GM23248 (cell line): Measurements from ENCODE around the gene CMSS1. TPM values are rescaled to one million over a fixed set of nuclear protein-coding genes. Genes with fewer than 3 reads are reported as not detected.
"Not testable (repeated sequence)": the region's sequence is repeated elsewhere in the genome, so short reads cannot be mapped to it uniquely, and the experiment has no call there.

Experiments used
- DNase-seq: peaks from one replicate; pipeline ENCODE4 v3.0.0-alpha.2; 2015
- H2AFZ ChIP-seq: fragments of 200-600 bp; sonication (generic); 2 replicates; pipeline ENCODE4 v1.6.1; 2016; ENCODE audit warnings: antibody characterized with exemption
- H3F3A ChIP-seq: fragments of 200-600 bp; sonication (generic); 2 replicates; pipeline ENCODE4 v1.6.1; 2016; ENCODE audit warnings: mild to moderate bottlenecking, antibody characterized with exemption, mixed run types; ENCODE audit not compliant: insufficient read depth
- H3K27ac ChIP-seq: fragments of 200-600 bp; sonication (generic); 2 replicates; pipeline ENCODE4 v1.5.1; 2016; ENCODE audit warnings: mild to moderate bottlenecking
- H3K27me3 ChIP-seq: fragments of 200-600 bp; sonication (generic); replicated peaks from 2 replicates; pipeline ENCODE4 v1.6.1; 2016; ENCODE audit warnings: mild to moderate bottlenecking; ENCODE audit not compliant: insufficient read depth
- H3K36me3 ChIP-seq: fragments of 200-600 bp; sonication (generic); 2 replicates; pipeline ENCODE4 v1.6.1; 2016; ENCODE audit warnings: low read depth, mild to moderate bottlenecking
- H3K4me1 ChIP-seq: fragments of 200-600 bp; sonication (generic); 2 replicates; pipeline ENCODE4 v1.6.1; 2016; ENCODE audit warnings: mild to moderate bottlenecking; ENCODE audit not compliant: insufficient read depth
- H3K4me2 ChIP-seq: fragments of 200-600 bp; sonication (generic); one replicate; pipeline ENCODE4 v1.6.1; 2016; ENCODE audit warnings: mild to moderate bottlenecking; ENCODE audit not compliant: unreplicated experiment
- H3K4me3 ChIP-seq: fragments of 200-600 bp; sonication (generic); 2 replicates; pipeline ENCODE4 v1.5.1; 2016; ENCODE audit warnings: mild to moderate bottlenecking
- H3K79me2 ChIP-seq: fragments of 200-600 bp; sonication (generic); 2 replicates; pipeline ENCODE4 v1.6.1; 2016; ENCODE audit warnings: mild to moderate bottlenecking; ENCODE audit not compliant: insufficient read depth
- H3K9ac ChIP-seq: fragments of 200-600 bp; sonication (generic); 2 replicates; pipeline ENCODE4 v1.6.1; 2016; ENCODE audit warnings: mild to moderate bottlenecking
- H3K9me2 ChIP-seq: fragments of 200-600 bp; sonication (generic); 2 replicates; pipeline ENCODE4 v1.6.1; 2016; ENCODE audit warnings: mixed run types, mild to moderate bottlenecking, moderate library complexity; ENCODE audit not compliant: insufficient read depth
- H3K9me3 ChIP-seq: fragments of 200-600 bp; sonication (generic); one replicate; pipeline ENCODE4 v1.6.1; 2017; ENCODE audit warnings: low read depth
- H4K20me1 ChIP-seq: fragments of 200-600 bp; sonication (generic); 2 replicates; pipeline ENCODE4 v1.6.0; 2016; ENCODE audit not compliant: insufficient read depth
- EZH2 ChIP-seq: fragments of 200-600 bp; sonication (generic); IDR thresholded peaks from 2 replicates; pipeline ENCODE4 v1.6.1; 2018; ENCODE audit warnings: antibody characterized with exemption, mild to moderate bottlenecking; ENCODE audit not compliant: insufficient read depth, poor library complexity, severe bottlenecking
- EZH2phosphoT487 ChIP-seq: fragments of 200-600 bp; sonication (generic); IDR thresholded peaks from 2 replicates; pipeline ENCODE4 v1.6.1; 2018; ENCODE audit warnings: antibody characterized with exemption, moderate library complexity, mild to moderate bottlenecking, low read depth; ENCODE audit not compliant: insufficient read depth
- WGBS, 2 experiments: methylation state at CpG; one replicate each; pipeline ENCODE4 v1.1.6; 2015 to 2017; ENCODE audit warnings: low lambda C conversion rate in 2 of 2, low coverage in 1 of 2; ENCODE audit errors: missing lambda C conversion rate in 2 of 2; 5-methylcytosine and 5-hydroxymethylcytosine counted together
- in situ Hi-C: fragments of 300-500 bp; cut with MboI; formaldehyde crosslinking; loops from 2 replicates; pipeline ENCODE4 v1.15.0; 2020
- polyA plus RNA-seq: library from polyadenylated mRNA; unstranded; fragments of >200 nt; fragmentation: Nextera tagmentation; extraction: Ambion mirVana; gene quantifications from 2 replicates; pipeline ENCODE4 v1.2.1, GENCODE V29; 2016
- total RNA-seq: library from RNA; depleted of rRNA; stranded (reverse); fragments of >200 nt; shearing (Covaris generic); gene quantifications from 2 replicates; pipeline ENCODE4 v1.2.3, GENCODE V29; 2014

The CMSS1 gene
- total and polyA plus RNA-seq, 2 experiments from 2014 or later: 17.2 to 26.6 TPM

GRCh38 chr3:100048248-100048647, 230.6 kb downstream of the CMSS1 start:
- H3K27me3 ChIP-seq: no peaks in the 10 kb centered on the region
- H3K4me2 ChIP-seq: no peak overlapping the region
- in situ Hi-C loops: no loop called here
- no peak for DNase-seq
- peaks cover 40% of the 10 kb centered on the region for H3K4me1 ChIP-seq
- no peaks in the 10 kb centered on the region for H3K79me2 ChIP-seq
- H3F3A ChIP-seq: peaks cover 37% of the 10 kb centered on the region
- H3K27ac ChIP-seq: no peak overlapping the region
- no peaks in the 10 kb centered on the region for H4K20me1 ChIP-seq
- 76 to 90% methylated on average over 3 of the region's 3 CpGs for WGBS, 2 experiments
- H3K4me3 ChIP-seq: no peak overlapping the region
- H3K9ac ChIP-seq: no peak overlapping the region
- H3K9me2 ChIP-seq: no peaks in the 10 kb centered on the region
- no peak for TF ChIP-seq EZH2
- no peak for TF ChIP-seq EZH2phosphoT487
- H3K9me3 ChIP-seq: no peaks in the 10 kb centered on the region
- no peak overlapping the region for H2AFZ ChIP-seq
- H3K36me3 ChIP-seq: no peaks in the 10 kb centered on the region

GRCh38 chr3:100051513-100051912, 233.9 kb downstream of the CMSS1 start:
- H3K4me3 ChIP-seq, H3K9ac ChIP-seq, DNase-seq, H3K79me2 ChIP-seq, H3K9me3 ChIP-seq, H3K9me2 ChIP-seq, H3K36me3 ChIP-seq, H3K27me3 ChIP-seq, H4K20me1 ChIP-seq, H3K4me2 ChIP-seq, H3K27ac ChIP-seq, in situ Hi-C loops, H2AFZ ChIP-seq: not testable (repeated sequence)
- Histone ChIP-seq H3F3A (peaks cover 14% of the 10 kb centered on the region), H3K4me1 (peaks cover 17% of the 10 kb centered on the region)
- WGBS, 2 experiments: 94 to 97% methylated on average over 3 of the region's 3 CpGs

GRCh38 chr3:100053951-100054620, 236.4 kb downstream of the CMSS1 start:
- no peaks in the 10 kb centered on the region for H3K27me3 ChIP-seq
- 91 to 94% methylated on average over 6 of the region's 6 CpGs for WGBS, 2 experiments
- H3K4me3 ChIP-seq: no peak overlapping the region
- no peaks in the 10 kb centered on the region for H3K4me1 ChIP-seq
- DNase-seq: no peak
- H3K4me2 ChIP-seq: no peak overlapping the region
- H3K27ac ChIP-seq: no peak overlapping the region
- no peaks in the 10 kb centered on the region for H3K9me2 ChIP-seq
- in situ Hi-C loops: no loop called here
- H3F3A ChIP-seq: no peaks in the 10 kb centered on the region
- H3K9ac ChIP-seq: no peak overlapping the region
- no peak for TF ChIP-seq EZH2
- TF ChIP-seq EZH2phosphoT487: no peak
- no peaks in the 10 kb centered on the region for H3K79me2 ChIP-seq
- no peaks in the 10 kb centered on the region for H4K20me1 ChIP-seq
- no peaks in the 10 kb centered on the region for H3K9me3 ChIP-seq
- no peaks in the 10 kb centered on the region for H3K36me3 ChIP-seq
- no peak overlapping the region for H2AFZ ChIP-seq

- in situ Hi-C loops: no loop called here
These were observed 240.3 kb downstream of the CMSS1 start for GRCh38 chr3:100057716-100058575.

More at GRCh38 chr3:100057716-100058575, 240.3 kb downstream of the CMSS1 start:
- Histone ChIP-seq H3K4me1 (no peaks in the 10 kb centered on the region), H3K4me2 (no peak overlapping the region), H3K4me3 (no peak overlapping the region), H3K36me3 (no peaks in the 10 kb centered on the region), H3K9me2 (no peaks in the 10 kb centered on the region), H4K20me1 (no peaks in the 10 kb centered on the region), H3K9me3 (no peaks in the 10 kb centered on the region), H3K79me2 (no peaks in the 10 kb centered on the region), H3F3A (no peaks in the 10 kb centered on the region), H3K27ac (no peak overlapping the region), H3K9ac (no peak overlapping the region), H2AFZ (no peak overlapping the region), H3K27me3 (no peaks in the 10 kb centered on the region)
- TF ChIP-seq EZH2phosphoT487 (no peak), EZH2 (no peak)
- DNase-seq: peak; percentile 57
- WGBS, 2 experiments: 81 to 83% methylated on average over 8 of the region's 8 CpGs
